HFFc6 (cell line): Measurements from ENCODE around the gene GOLGA8B. TPM values are rescaled to one million over a fixed set of nuclear protein-coding genes. Genes with fewer than 3 reads are reported as not detected.

Source experiments
- DNase-seq: peaks from one replicate; pipeline ENCODE4 v3.0.0-alpha.2; 2018
- H3K27ac Mint-ChIP-seq: 2 replicates; pipeline ENCODE4 v1.8.0; 2020; ENCODE audit warnings: mild to moderate bottlenecking, mixed read lengths
- H3K27me3 Mint-ChIP-seq: 2 replicates; pipeline ENCODE4 v1.8.0; 2021; ENCODE audit warnings: mild to moderate bottlenecking, moderate library complexity, mixed read lengths; ENCODE audit not compliant: insufficient read depth
- H3K36me3 Mint-ChIP-seq: 2 replicates; pipeline ENCODE4 v1.8.0; 2021; ENCODE audit warnings: low read depth, mixed read lengths
- H3K4me1 Mint-ChIP-seq: 2 replicates; pipeline ENCODE4 v1.8.0; 2020; ENCODE audit warnings: low read depth, mixed read lengths
- H3K4me3 Mint-ChIP-seq: 2 replicates; pipeline ENCODE4 v1.8.0; 2020; ENCODE audit warnings: mild to moderate bottlenecking, moderate library complexity, mixed read lengths
- H3K9me3 Mint-ChIP-seq: 2 replicates; pipeline ENCODE4 v1.8.0; 2020; ENCODE audit warnings: mild to moderate bottlenecking, mixed read lengths
- total RNA-seq, 6 experiments: library from RNA; stranded (reverse); fragmentation: NEBNext Ultra II Directional; extraction: Animal tissue kit (Norgen Biotek cat#: 25700); gene quantifications; 2 replicates in 1 of 6; 3 replicates in 5 of 6; pipeline ENCODE4 v1.2.3, GENCODE V29; 2021
- TF ChIP-seq, protein P1 (sequence below): fragments of 200-600 bp; sonication (generic); IDR thresholded peaks from 2 replicates; pipeline ENCODE4 v1.5.0; 2021; ENCODE audit warnings: antibody characterized with exemption, mild to moderate bottlenecking

The GOLGA8B gene
- total RNA-seq, 6 experiments from 2014 or later, result 23.0 to 35.7 (median 27.0) TPM

DNA sequence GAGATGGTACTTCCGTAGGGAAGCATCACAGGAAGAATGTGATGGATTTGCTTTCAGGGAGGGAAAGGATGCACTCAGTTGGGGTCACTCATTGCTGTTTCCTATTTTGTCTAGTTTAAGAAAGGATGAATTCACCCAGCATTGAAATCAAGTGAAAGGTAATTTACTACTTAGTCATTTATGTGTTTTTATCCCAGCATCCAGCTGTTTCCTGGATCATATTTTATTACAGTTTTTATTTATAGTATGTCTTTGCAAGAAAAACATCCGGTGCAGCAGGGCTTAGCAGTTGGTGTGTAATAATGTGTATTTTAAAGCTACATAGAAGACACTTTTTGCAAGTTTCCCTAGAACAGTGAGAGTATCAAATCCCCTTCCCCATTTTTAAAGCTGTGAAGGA, 37.4 kb upstream of the GOLGA8B start:
- no peak overlapping the region for H3K27ac Mint-ChIP-seq
- TF ChIP-seq, protein P1, sequence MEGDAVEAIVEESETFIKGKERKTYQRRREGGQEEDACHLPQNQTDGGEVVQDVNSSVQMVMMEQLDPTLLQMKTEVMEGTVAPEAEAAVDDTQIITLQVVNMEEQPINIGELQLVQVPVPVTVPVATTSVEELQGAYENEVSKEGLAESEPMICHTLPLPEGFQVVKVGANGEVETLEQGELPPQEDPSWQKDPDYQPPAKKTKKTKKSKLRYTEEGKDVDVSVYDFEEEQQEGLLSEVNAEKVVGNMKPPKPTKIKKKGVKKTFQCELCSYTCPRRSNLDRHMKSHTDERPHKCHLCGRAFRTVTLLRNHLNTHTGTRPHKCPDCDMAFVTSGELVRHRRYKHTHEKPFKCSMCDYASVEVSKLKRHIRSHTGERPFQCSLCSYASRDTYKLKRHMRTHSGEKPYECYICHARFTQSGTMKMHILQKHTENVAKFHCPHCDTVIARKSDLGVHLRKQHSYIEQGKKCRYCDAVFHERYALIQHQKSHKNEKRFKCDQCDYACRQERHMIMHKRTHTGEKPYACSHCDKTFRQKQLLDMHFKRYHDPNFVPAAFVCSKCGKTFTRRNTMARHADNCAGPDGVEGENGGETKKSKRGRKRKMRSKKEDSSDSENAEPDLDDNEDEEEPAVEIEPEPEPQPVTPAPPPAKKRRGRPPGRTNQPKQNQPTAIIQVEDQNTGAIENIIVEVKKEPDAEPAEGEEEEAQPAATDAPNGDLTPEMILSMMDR, result no peak
- no peak for DNase-seq
- H3K4me1 Mint-ChIP-seq, result peaks cover 22% of the 10 kb centered on the region
- peaks cover 18% of the 10 kb centered on the region for H3K27me3 Mint-ChIP-seq
- H3K4me3 Mint-ChIP-seq, result no peak overlapping the region
- H3K9me3 Mint-ChIP-seq, result no peaks in the 10 kb centered on the region
- no peaks in the 10 kb centered on the region for H3K36me3 Mint-ChIP-seq

DNA sequence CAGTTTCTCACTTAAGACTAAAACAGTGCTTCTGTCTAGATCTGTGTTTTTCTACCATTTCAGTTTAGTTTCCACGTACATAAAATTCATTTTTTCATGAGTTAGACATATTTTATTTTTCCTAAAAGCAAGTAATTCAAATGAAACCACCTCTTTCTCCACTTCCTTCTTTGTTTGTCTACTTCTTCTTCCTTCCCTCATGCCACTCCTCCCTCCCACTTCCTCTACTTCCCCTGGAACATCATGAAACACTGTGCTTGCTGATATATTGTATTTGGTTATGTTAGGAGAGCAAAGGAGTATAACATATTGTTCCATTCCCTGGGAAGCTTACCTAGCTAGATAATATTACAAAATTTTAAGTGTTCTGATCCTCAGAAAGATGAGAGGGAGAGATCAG, 36.7 kb upstream of the GOLGA8B start:
- no peaks in the 10 kb centered on the region for H3K9me3 Mint-ChIP-seq
- H3K27me3 Mint-ChIP-seq, result peaks cover 18% of the 10 kb centered on the region

DNA sequence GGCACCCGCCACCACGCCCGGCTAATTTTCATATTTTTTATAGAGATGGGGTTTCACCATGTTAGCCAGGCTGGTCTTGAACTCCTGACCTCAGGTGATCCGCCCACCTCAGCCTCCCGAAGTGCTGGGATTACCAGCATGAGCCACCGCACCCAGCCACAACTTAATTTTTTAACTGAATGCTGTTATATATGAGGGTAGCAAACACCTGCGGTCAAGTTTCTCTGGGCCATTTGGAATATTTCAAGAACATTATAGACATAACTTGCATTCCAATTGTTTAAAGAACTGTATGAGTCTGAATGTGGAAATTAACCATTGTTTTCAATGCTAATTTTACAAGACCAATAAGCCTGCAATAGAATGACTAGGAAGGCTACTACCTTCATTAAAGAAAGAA, 35.7 kb upstream of the GOLGA8B start:
- DNase-seq, result no peak
- Mint-ChIP-seq H3K4me3 (no peak overlapping the region), H3K9me3 (no peaks in the 10 kb centered on the region), H3K4me1 (peaks cover 22% of the 10 kb centered on the region), H3K27ac (no peak overlapping the region), H3K36me3 (no peaks in the 10 kb centered on the region), H3K27me3 (peaks cover 18% of the 10 kb centered on the region)
- TF ChIP-seq, protein P1, result no peak

More for the DNA sequence above, 36.7 kb upstream of the GOLGA8B start:
- Mint-ChIP-seq H3K27ac (no peak overlapping the region), H3K36me3 (no peaks in the 10 kb centered on the region), H3K4me1 (peaks cover 22% of the 10 kb centered on the region), H3K4me3 (no peak overlapping the region)
- TF ChIP-seq, protein P1, result no peak
- DNase-seq, result no peak

DNA sequence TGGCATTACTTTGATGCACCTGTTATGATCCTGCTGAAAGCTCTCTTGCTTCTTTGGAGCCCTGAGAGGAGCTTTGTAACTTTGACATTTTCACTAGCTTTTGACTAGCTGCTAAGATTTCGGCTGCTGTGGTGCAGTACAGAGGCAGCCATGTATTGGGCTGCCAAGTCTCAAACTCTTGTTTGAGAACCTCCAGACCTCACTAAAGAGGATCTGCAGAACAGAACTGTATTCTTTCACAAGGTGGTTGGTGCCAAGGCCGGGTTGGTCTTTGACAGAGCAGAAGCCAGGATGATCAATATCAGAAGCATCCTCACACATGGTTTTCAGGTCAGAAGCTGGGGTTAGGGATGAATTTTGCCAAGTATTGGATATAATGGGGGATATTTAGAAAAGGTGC, 34.6 kb upstream of the GOLGA8B start:
- no peaks in the 10 kb centered on the region for H3K36me3 Mint-ChIP-seq
- peaks cover 22% of the 10 kb centered on the region for H3K4me1 Mint-ChIP-seq
- DNase-seq, result no peak
- TF ChIP-seq, protein P1, result no peak
- H3K9me3 Mint-ChIP-seq, result no peaks in the 10 kb centered on the region
- peaks cover 25% of the 10 kb centered on the region for H3K27me3 Mint-ChIP-seq
- H3K4me3 Mint-ChIP-seq, result no peak overlapping the region
- no peak overlapping the region for H3K27ac Mint-ChIP-seq

DNA sequence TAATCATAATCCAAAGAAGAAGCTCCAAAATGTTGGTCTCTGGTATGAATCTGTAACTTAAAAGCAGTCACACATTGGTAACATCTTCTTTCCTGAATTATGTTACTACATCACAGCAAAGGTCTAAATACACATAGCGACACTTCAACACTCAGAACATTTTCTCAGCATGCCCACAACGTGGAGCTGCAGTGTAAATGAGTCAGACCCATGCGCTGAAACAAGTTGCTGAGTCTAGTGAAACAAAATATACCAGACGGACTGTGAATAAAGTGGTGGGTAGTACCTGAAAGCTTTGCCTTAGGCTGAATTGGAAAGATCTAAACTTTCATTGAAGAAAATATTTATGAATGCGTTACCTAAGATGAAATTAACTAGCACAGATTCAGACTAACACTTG, 33.2 kb upstream of the GOLGA8B start:
- Mint-ChIP-seq H3K27me3 (peaks cover 28% of the 10 kb centered on the region), H3K4me1 (peaks cover 17% of the 10 kb centered on the region), H3K4me3 (no peak overlapping the region), H3K36me3 (no peaks in the 10 kb centered on the region), H3K9me3 (no peaks in the 10 kb centered on the region), H3K27ac (no peak overlapping the region)
- TF ChIP-seq, protein P1, result peak; percentile 47
- DNase-seq, result peak; percentile 36

DNA sequence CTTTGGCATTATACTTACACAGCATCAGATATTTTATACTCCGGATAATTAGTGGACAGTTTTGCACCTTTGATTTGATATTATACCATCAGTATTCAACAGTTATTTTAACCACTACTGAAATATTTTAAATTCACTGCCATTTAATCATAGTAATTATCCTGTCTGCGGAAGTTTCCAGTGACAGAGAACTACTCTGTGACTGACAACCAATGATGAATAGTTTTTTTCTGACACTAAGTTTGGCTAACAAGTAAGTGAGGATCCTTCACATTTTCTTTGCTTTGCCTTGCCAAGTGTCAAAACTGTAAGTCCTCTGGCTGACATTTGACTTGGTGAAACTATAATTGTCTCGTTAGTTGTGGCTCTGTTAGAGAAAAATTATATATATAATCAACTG, 30.5 kb upstream of the GOLGA8B start:
- Mint-ChIP-seq H3K27me3 (peaks cover 21% of the 10 kb centered on the region), H3K4me3 (no peak overlapping the region), H3K27ac (no peak overlapping the region), H3K36me3 (no peaks in the 10 kb centered on the region), H3K9me3 (no peaks in the 10 kb centered on the region), H3K4me1 (peaks cover 5% of the 10 kb centered on the region; the same call in 1 of the 2 replicates)
- TF ChIP-seq, protein P1, result no peak
- no peak for DNase-seq
